Measurements from ENCODE around the gene BTNL2. TPM values are rescaled to one million over a fixed set of nuclear protein-coding genes. Genes with fewer than 3 reads are reported as not detected.
"Not testable (repeated sequence)": the region's sequence is repeated elsewhere in the genome, so short reads cannot be mapped to it uniquely, and the experiment has no call there.

BTNL2 gene
- total RNA-seq, 1 donor from 2014 or later = not detected

- Mint-ChIP-seq H3K36me3 (no peaks in the 10 kb centered on the region), H3K27ac (no peak overlapping the region), H3K4me3 (no peak overlapping the region), H3K27me3 (ENCODE audit: insufficient read depth, low read depth) (peaks cover 2% of the 10 kb centered on the region), H3K9me3 (peaks cover 3% of the 10 kb centered on the region), H3K4me1 (peaks cover 7% of the 10 kb centered on the region)
- H3K27ac ChIP-seq = no peak overlapping the region
- TF ChIP-seq EZH2phosphoT487 (IDR thresholded peaks at IDR 0.05) = no peak
- TF ChIP-seq EZH2 (IDR thresholded peaks at IDR 0.05) = no peak
- no peak for TF ChIP-seq CTCF (IDR thresholded peaks at IDR 0.05)
- H3K4me1 ChIP-seq = no peaks in the 10 kb centered on the region
- H4K20me1 ChIP-seq (ENCODE audit: low read depth) = no peaks in the 10 kb centered on the region
- H3K27me3 ChIP-seq = no peaks in the 10 kb centered on the region
- no peaks in the 10 kb centered on the region for H3K9me3 ChIP-seq (ENCODE audit: low read depth)
- no peak overlapping the region for H3K4me2 ChIP-seq
- H3K36me3 ChIP-seq = no peaks in the 10 kb centered on the region
- no peak overlapping the region for H3K9ac ChIP-seq
- no peak overlapping the region for H3K4me3 ChIP-seq
- DNase-seq (ENCODE audit: low spot score) = no peak
- H3K79me2 ChIP-seq (ENCODE audit: low read depth) = no peaks in the 10 kb centered on the region
- no peaks in the 10 kb centered on the region for H3F3A ChIP-seq (ENCODE audit: low read depth)
- H2AFZ ChIP-seq (replicated peaks) = no peak overlapping the region
Measured at GRCh38 chr6:32367644-32368043, 39.3 kb downstream of the BTNL2 start.

- not testable (repeated sequence) for H3K27ac Mint-ChIP-seq; H3K79me2 ChIP-seq (ENCODE audit: low read depth); DNase-seq (ENCODE audit: low spot score); H3K4me2 ChIP-seq; H3K4me3 ChIP-seq; H3K27ac ChIP-seq; H4K20me1 ChIP-seq (ENCODE audit: low read depth); H3K9ac ChIP-seq; H2AFZ ChIP-seq (replicated peaks); H3K9me3 ChIP-seq (ENCODE audit: low read depth); H3K4me3 Mint-ChIP-seq; H3K9me3 Mint-ChIP-seq; H3K4me1 Mint-ChIP-seq; H3K27me3 ChIP-seq; H3K4me1 ChIP-seq; H3K36me3 ChIP-seq; H3K36me3 Mint-ChIP-seq; H3K27me3 Mint-ChIP-seq (ENCODE audit: insufficient read depth, low read depth); H3F3A ChIP-seq (ENCODE audit: low read depth)
Measured at GRCh38 chr6:32359225-32359624, 47.8 kb downstream of the BTNL2 start.

GRCh38 chr6:32358548-32358947, 48.4 kb downstream of the BTNL2 start:
- H3K79me2 ChIP-seq (ENCODE audit: low read depth) = not testable (repeated sequence)

GRCh38 chr6:32355018-32355417, 52.0 kb downstream of the BTNL2 start:
- H3K27ac ChIP-seq = no peak overlapping the region
- no peaks in the 10 kb centered on the region for H3F3A ChIP-seq (ENCODE audit: low read depth)
- H3K79me2 ChIP-seq (ENCODE audit: low read depth) = no peaks in the 10 kb centered on the region
- H4K20me1 ChIP-seq (ENCODE audit: low read depth) = no peaks in the 10 kb centered on the region
- no peaks in the 10 kb centered on the region for H3K27me3 ChIP-seq
- no peak overlapping the region for H2AFZ ChIP-seq (replicated peaks)
- TF ChIP-seq EZH2phosphoT487 (IDR thresholded peaks at IDR 0.05) = no peak
- H3K27ac Mint-ChIP-seq = no peak overlapping the region
- no peaks in the 10 kb centered on the region for H3K9me3 ChIP-seq (ENCODE audit: low read depth)
- no peaks in the 10 kb centered on the region for H3K4me1 Mint-ChIP-seq
- H3K9me3 Mint-ChIP-seq = no peaks in the 10 kb centered on the region
- no peaks in the 10 kb centered on the region for H3K4me1 ChIP-seq
- no peak overlapping the region for H3K4me3 Mint-ChIP-seq
- DNase-seq (ENCODE audit: low spot score) = no peak
- no peak overlapping the region for H3K4me2 ChIP-seq
- no peak overlapping the region for H3K4me3 ChIP-seq
- no peaks in the 10 kb centered on the region for H3K36me3 Mint-ChIP-seq
- H3K36me3 ChIP-seq = no peaks in the 10 kb centered on the region
- peaks cover 2% of the 10 kb centered on the region for H3K27me3 Mint-ChIP-seq (ENCODE audit: insufficient read depth, low read depth)
- H3K9ac ChIP-seq = no peak overlapping the region

More at GRCh38 chr6:32358548-32358947, 48.4 kb downstream of the BTNL2 start:
- H2AFZ ChIP-seq (replicated peaks); H3K27ac Mint-ChIP-seq; H3K27ac ChIP-seq; H3K9me3 ChIP-seq (ENCODE audit: low read depth); H3K9ac ChIP-seq; H3K36me3 Mint-ChIP-seq; H3K4me2 ChIP-seq; H4K20me1 ChIP-seq (ENCODE audit: low read depth); H3K4me1 ChIP-seq; DNase-seq (ENCODE audit: low spot score); H3K4me3 Mint-ChIP-seq; H3F3A ChIP-seq (ENCODE audit: low read depth); H3K4me1 Mint-ChIP-seq; H3K27me3 Mint-ChIP-seq (ENCODE audit: insufficient read depth, low read depth); H3K36me3 ChIP-seq; H3K27me3 ChIP-seq; H3K4me3 ChIP-seq; H3K9me3 Mint-ChIP-seq: not testable (repeated sequence)

GRCh38 chr6:32353348-32353747, 53.6 kb downstream of the BTNL2 start:
- Histone ChIP-seq H3K79me2 (ENCODE audit: low read depth) (no peaks in the 10 kb centered on the region), H3K4me1 (peaks cover 7% of the 10 kb centered on the region), H3K27me3 (no peaks in the 10 kb centered on the region), H4K20me1 (ENCODE audit: low read depth) (no peaks in the 10 kb centered on the region), H3F3A (ENCODE audit: low read depth) (no peaks in the 10 kb centered on the region), H3K4me3 (no peak overlapping the region), H3K27ac (no peak overlapping the region), H3K4me2 (no peak overlapping the region), H3K9ac (no peak overlapping the region), H2AFZ (replicated peaks) (no peak overlapping the region), H3K36me3 (no peaks in the 10 kb centered on the region), H3K9me3 (ENCODE audit: low read depth) (no peaks in the 10 kb centered on the region)
- peaks cover 2% of the 10 kb centered on the region for H3K27me3 Mint-ChIP-seq (ENCODE audit: insufficient read depth, low read depth)
- H3K4me1 Mint-ChIP-seq = peaks cover 6% of the 10 kb centered on the region
- no peak overlapping the region for H3K27ac Mint-ChIP-seq
- H3K4me3 Mint-ChIP-seq = no peak overlapping the region
- no peaks in the 10 kb centered on the region for H3K9me3 Mint-ChIP-seq
- DNase-seq (ENCODE audit: low spot score) = no peak
- no peaks in the 10 kb centered on the region for H3K36me3 Mint-ChIP-seq
- TF ChIP-seq CTCF (IDR thresholded peaks at IDR 0.05) (no peak), EZH2 (IDR thresholded peaks at IDR 0.05) (no peak), EZH2phosphoT487 (IDR thresholded peaks at IDR 0.05) (no peak)

Measured in neural progenitor cell (in vitro differentiated cells).